Type B pancreatic cell (in vitro differentiated cells): ENCODE results near the gene MEGF11. TPM values are rescaled to one million over a fixed set of nuclear protein-coding genes. Genes with fewer than 3 reads are reported as not detected.

Experiments used
- DNase-seq: peaks from one replicate; pipeline ENCODE4 v3.0.0; 2021; ENCODE audit warnings: mixed read lengths; ENCODE audit not compliant: unreplicated experiment; ENCODE audit errors: extremely low spot score
- H3K27ac Mint-ChIP-seq: 2 replicates; pipeline ENCODE4 v1.8.0; 2021; ENCODE audit warnings: mild to moderate bottlenecking, mixed read lengths
- H3K27me3 Mint-ChIP-seq: 2 replicates; pipeline ENCODE4 v1.8.0; 2021; ENCODE audit warnings: mixed read lengths
- H3K36me3 Mint-ChIP-seq: 2 replicates; pipeline ENCODE4 v1.8.0; 2021; ENCODE audit warnings: mixed read lengths
- H3K4me1 Mint-ChIP-seq: one replicate; pipeline ENCODE4 v1.8.0; 2021; ENCODE audit warnings: mixed read lengths; ENCODE audit not compliant: unreplicated experiment
- H3K4me3 Mint-ChIP-seq: 2 replicates; pipeline ENCODE4 v1.8.0; 2021; ENCODE audit warnings: mild to moderate bottlenecking, mixed read lengths
- H3K9me3 Mint-ChIP-seq: 2 replicates; pipeline ENCODE4 v1.8.0; 2021; ENCODE audit warnings: mixed read lengths
- total RNA-seq: library from RNA; stranded (reverse); gene quantifications from 2 replicates; pipeline ENCODE4 v1.2.1, GENCODE V29; 2021; ENCODE audit warnings: low replicate concordance
- TF ChIP-seq, protein P1 (sequence below): fragments of 200-600 bp; sonication (generic); conservative IDR thresholded peaks from 2 replicates; pipeline ENCODE4 v1.5.0; 2021; ENCODE audit warnings: antibody characterized with exemption, mild to moderate bottlenecking

Gene MEGF11
- total RNA-seq, 1 donor from 2014 or later: 3.3 TPM

DNA sequence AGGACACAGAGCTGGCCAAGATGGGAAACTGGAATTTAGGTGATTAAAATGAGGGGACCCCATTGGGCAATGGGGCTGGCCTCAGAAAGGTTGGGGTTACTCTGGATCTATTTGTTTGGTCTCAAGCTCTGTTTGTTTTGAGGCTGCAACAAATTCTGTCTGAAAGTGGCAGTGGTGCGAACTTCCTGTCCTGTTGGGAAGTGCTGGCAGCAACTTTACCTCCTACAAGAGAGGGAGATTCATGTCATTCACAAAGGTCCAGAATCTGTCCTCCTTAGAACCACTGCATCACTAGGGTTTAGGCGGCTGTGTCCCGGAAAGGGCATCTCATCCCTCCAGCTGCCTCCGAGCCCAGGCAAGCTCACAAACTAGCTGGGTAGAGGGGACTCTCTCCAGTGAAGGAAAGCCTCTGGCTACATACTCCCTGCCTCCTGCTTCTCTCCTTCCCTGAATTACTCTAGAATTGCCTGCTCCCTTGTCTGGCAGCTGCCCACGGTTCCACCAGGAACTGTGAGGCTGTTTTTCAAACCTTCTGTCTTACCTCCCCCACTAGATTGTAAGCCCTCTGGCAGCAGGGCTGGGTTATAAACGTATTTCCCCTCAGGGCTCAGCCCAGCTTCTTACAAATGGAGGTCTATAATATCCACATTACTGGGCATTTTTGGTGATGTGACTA lies 23.6 kb downstream of the MEGF11 start:
- no peak for DNase-seq
- H3K9me3 Mint-ChIP-seq: no peaks in the 10 kb centered on the region
- no peak overlapping the region for H3K27ac Mint-ChIP-seq
- H3K36me3 Mint-ChIP-seq: no peaks in the 10 kb centered on the region
- TF ChIP-seq, protein P1, sequence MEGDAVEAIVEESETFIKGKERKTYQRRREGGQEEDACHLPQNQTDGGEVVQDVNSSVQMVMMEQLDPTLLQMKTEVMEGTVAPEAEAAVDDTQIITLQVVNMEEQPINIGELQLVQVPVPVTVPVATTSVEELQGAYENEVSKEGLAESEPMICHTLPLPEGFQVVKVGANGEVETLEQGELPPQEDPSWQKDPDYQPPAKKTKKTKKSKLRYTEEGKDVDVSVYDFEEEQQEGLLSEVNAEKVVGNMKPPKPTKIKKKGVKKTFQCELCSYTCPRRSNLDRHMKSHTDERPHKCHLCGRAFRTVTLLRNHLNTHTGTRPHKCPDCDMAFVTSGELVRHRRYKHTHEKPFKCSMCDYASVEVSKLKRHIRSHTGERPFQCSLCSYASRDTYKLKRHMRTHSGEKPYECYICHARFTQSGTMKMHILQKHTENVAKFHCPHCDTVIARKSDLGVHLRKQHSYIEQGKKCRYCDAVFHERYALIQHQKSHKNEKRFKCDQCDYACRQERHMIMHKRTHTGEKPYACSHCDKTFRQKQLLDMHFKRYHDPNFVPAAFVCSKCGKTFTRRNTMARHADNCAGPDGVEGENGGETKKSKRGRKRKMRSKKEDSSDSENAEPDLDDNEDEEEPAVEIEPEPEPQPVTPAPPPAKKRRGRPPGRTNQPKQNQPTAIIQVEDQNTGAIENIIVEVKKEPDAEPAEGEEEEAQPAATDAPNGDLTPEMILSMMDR: no peak
- no peaks in the 10 kb centered on the region for H3K4me1 Mint-ChIP-seq
- H3K4me3 Mint-ChIP-seq: no peak overlapping the region
- H3K27me3 Mint-ChIP-seq: peaks cover 6% of the 10 kb centered on the region

DNA sequence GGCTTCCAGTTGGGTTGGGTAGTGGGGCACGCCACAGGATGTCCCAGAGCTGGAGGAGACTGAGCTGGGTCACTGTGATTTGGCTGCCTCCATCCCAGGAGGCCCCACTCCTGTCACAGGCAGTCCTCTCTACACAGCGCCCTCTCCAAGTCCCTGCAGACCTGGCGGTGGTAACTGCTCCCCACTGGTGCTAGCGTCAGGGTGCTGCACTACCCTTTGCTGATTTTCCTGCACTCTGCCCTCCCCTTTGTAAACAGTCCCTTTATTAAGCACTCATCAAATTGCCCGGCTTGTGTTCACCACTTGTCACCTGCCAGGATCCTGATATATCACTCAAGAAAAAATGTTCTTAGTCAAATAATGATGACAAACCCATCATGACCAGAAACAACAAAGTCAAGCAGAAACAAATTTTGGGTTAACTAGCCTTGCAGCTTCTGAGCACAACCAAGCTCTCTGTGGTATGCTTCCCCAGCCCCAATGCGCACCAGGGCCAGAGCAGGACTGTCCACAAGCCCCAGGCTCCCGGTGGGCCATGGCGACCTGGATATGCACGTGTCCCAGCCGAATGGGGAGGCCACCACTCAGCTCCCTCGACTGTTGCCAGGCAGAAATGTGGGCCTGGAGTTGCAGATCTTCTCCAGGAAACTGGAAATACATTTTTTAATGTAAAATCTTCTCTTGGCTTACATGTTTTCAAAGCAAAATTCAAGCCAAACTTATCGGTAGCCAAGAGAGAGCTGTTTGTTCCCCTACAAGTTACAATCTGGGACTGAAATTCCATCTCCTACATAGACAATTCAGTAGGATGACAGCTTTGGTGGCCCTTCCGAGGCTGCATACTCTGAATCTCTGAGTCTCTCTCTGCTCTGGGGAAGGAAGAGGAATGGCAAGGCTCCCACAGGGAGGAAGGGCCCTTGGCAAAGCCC lies 24.5 kb downstream of the MEGF11 start:
- H3K4me1 Mint-ChIP-seq: no peaks in the 10 kb centered on the region
- no peak overlapping the region for H3K4me3 Mint-ChIP-seq
- no peaks in the 10 kb centered on the region for H3K36me3 Mint-ChIP-seq
- H3K9me3 Mint-ChIP-seq: no peaks in the 10 kb centered on the region
- H3K27ac Mint-ChIP-seq: no peak overlapping the region
- TF ChIP-seq, protein P1: no peak
- peaks cover 3% of the 10 kb centered on the region for H3K27me3 Mint-ChIP-seq
- no peak for DNase-seq

DNA sequence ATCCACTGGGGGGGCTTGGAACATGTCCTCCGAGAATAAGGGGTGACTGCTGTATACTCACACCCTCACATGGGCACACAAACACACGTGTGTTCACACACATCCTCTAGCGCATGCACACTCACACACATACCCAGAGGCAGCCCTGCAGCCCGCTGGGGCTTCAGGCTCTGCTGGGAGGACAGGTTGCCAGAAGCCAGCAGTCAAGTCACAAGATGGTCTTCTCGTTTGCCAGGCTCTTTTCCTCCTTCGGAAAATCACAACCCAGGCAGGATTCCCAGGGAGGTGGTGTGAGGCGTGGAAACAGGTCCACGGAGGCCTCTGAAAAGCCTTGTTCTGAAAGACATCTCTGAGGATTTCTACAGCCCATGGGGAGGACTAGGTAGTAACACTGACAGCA lies 26.8 kb downstream of the MEGF11 start:
- no peak for DNase-seq
- Mint-ChIP-seq H3K4me3 (no peak overlapping the region), H3K27me3 (peaks cover 6% of the 10 kb centered on the region), H3K27ac (no peak overlapping the region), H3K4me1 (no peaks in the 10 kb centered on the region), H3K9me3 (no peaks in the 10 kb centered on the region), H3K36me3 (no peaks in the 10 kb centered on the region)
- TF ChIP-seq, protein P1: no peak

DNA sequence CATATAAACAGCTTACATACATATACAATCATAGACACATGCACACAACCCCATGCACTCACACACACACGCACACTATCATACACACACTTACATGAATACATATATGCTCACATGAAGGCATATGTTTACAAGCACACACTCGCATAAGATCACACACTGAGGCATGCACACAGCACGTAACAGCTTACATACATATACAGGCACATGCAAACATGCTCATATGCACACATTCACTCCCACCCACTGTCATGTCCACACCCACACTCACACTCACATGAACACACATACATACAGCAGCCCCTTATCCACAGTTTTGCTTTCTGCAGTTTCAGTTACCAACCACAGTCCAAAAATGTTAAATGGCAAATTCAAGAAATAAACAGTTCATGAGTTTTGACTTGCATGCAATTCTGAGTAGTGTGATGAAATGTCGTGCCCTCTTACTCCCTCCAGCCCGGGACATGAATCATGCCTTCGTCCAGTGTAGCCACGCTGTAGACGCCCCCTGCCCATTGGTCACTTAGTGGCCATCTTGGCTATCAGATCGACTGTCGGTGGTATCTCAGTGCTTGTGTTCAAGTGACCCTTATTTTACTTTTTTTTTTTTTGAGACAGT lies 27.8 kb downstream of the MEGF11 start:
- Mint-ChIP-seq H3K27ac (no peak overlapping the region), H3K4me1 (peaks cover 7% of the 10 kb centered on the region), H3K4me3 (no peak overlapping the region), H3K36me3 (no peaks in the 10 kb centered on the region), H3K9me3 (no peaks in the 10 kb centered on the region), H3K27me3 (peaks cover 13% of the 10 kb centered on the region)
- DNase-seq: no peak
- TF ChIP-seq, protein P1: no peak

DNA sequence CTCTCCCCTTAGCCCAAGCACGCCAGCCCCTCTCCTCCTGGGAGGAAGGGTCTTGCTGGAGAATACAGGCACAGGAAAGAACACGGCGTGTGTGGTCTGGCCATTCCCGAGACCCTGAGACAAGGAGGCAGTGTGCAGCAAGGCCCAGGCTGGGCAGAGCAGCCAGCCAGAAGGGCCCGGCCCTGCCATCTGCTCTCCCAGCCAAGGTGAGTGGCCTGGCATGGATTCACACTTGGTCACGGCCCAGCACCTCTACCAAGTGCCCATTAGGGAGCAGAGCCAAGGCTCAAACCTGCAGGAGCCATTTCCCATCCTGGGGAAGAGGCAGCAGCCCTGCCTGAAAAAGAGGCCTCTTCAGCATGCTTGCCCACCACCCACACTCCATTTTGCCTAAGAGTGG lies 28.6 kb downstream of the MEGF11 start:
- H3K27me3 Mint-ChIP-seq: peaks cover 16% of the 10 kb centered on the region
- no peak overlapping the region for H3K27ac Mint-ChIP-seq
- no peaks in the 10 kb centered on the region for H3K9me3 Mint-ChIP-seq
- peaks cover 7% of the 10 kb centered on the region for H3K4me1 Mint-ChIP-seq
- TF ChIP-seq, protein P1: no peak
- H3K4me3 Mint-ChIP-seq: no peak overlapping the region
- H3K36me3 Mint-ChIP-seq: no peaks in the 10 kb centered on the region
- DNase-seq: no peak
